ENCODE data around the gene RGMA. TPM values are rescaled to one million over a fixed set of nuclear protein-coding genes. Genes with fewer than 3 reads are reported as not detected.
"Not testable (repeated sequence)": the region's sequence is repeated elsewhere in the genome, so short reads cannot be mapped to it uniquely, and the experiment has no call there.

The RGMA gene
- total RNA-seq, 2 experiments from 2014 or later = 0.28 TPM; not detected in 1

DNA sequence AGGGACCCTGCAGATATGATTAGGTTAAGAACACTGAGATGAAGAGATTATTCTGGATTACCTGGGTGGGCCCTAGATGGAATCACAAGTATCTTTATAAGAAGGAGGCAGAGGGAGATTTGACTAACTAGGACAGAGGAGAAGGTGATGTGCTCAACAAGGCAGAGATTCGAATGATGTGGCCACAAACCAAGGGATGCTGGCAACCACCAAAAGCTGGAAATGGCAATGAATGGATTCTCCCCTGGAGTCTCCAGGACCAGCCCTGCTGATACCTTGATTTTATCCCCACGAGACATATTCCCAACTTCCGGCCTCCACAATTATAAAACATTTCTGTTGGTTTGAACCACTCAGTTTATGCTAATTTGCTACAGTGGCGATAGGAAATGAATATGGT is 42.9 kb downstream of the RGMA start:
- DNase-seq (no peak), ATAC-seq (no peak)
- Mint-ChIP-seq H3K4me3 (no peak overlapping the region), H3K27me3 (no peaks in the 10 kb centered on the region), H3K9me3 (ENCODE audit: low read depth) (no peaks in the 10 kb centered on the region), H3K4me1 (peaks cover 8% of the 10 kb centered on the region), H3K36me3 (no peaks in the 10 kb centered on the region), H3K27ac (no peak overlapping the region)
- CTCF ChIA-PET = interaction anchor here (3.0 kb wide), 1 partner anchor 10 kb away, joined by 10 read pairs; no protein-coding TSS in a partner anchor

- DNase-seq (no peak), ATAC-seq (no peak)
- no peak overlapping the region for H3K4me3 Mint-ChIP-seq
- CTCF ChIA-PET = interaction anchor here (3.0 kb wide), 1 partner anchor 9 kb away, joined by 10 read pairs; no protein-coding TSS in a partner anchor
- no peaks in the 10 kb centered on the region for H3K9me3 Mint-ChIP-seq (ENCODE audit: low read depth)
- H3K4me1 Mint-ChIP-seq = peaks cover 8% of the 10 kb centered on the region
- no peaks in the 10 kb centered on the region for H3K36me3 Mint-ChIP-seq
- H3K27me3 Mint-ChIP-seq = no peaks in the 10 kb centered on the region
- no peak overlapping the region for H3K27ac Mint-ChIP-seq
Measured at GRCh38 chr15:93045191-93045785, 43.7 kb downstream of the RGMA start.

DNA sequence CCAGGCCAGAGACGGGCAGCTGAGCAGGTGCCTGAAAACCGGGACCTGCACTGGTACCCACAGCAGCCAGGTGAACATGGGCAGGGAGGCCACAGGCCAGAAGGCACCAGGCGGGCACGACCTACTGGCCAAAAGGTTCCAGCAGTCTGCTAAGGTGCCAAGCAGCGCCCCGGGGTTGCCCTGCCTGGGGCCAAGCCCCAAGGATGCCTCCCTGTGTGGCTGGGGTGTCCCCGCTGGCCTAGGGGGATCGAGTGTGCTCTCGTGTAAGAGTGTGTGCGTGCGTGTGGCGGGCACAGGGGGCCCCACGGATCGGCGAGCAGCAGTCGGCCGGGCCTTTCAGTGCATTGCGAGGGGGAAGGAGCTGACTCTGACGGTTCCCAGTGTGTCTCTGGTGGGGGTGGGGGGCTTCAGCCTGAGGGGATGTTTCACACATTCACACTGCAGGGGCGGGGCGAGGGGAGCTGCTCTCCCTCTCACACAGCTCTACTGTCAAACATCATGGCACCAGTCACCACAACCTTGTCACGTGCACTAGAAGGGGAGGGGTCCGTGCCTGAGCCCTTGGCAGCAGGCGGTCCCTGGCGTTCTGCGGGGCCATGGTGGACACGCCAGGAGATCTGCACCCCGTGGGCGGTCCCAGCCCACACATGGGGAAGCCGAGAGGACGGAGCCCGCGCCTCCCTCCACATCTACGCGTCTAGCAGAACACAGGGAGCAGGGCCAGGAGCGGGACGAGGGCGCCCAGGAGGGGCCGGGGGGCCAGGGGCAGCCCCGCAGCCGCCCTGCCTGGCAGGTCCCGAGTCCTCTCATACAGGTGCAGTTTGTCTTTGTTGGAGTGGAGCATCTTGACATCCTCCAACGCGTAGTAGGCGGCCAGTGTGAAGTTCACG is 44.5 kb downstream of the RGMA start:
- Mint-ChIP-seq H3K4me3 (no peak overlapping the region), H3K9me3 (ENCODE audit: low read depth) (no peaks in the 10 kb centered on the region), H3K27ac (no peak overlapping the region), H3K27me3 (no peaks in the 10 kb centered on the region), H3K4me1 (peaks cover 8% of the 10 kb centered on the region), H3K36me3 (no peaks in the 10 kb centered on the region)
- CTCF ChIA-PET = interaction anchor here (3.0 kb wide), 1 partner anchor 8 kb away, joined by 10 read pairs; no protein-coding TSS in a partner anchor
- no peak for DNase-seq
- no peak for ATAC-seq

GRCh38 chr15:93043621-93044300 is 45.2 kb downstream of the RGMA start:
- Mint-ChIP-seq H3K36me3 (no peaks in the 10 kb centered on the region), H3K4me3 (no peak overlapping the region), H3K27ac (no peak overlapping the region), H3K9me3 (ENCODE audit: low read depth) (no peaks in the 10 kb centered on the region), H3K4me1 (peaks cover 8% of the 10 kb centered on the region), H3K27me3 (no peaks in the 10 kb centered on the region)
- CTCF ChIA-PET = no interaction called here
- ATAC-seq = no peak
- no peak for DNase-seq

- no peak for ATAC-seq
- no peak overlapping the region for H3K4me3 Mint-ChIP-seq
- H3K4me1 Mint-ChIP-seq = peaks cover 4% of the 10 kb centered on the region
- DNase-seq = no peak
- H3K9me3 Mint-ChIP-seq (ENCODE audit: low read depth) = no peaks in the 10 kb centered on the region
- CTCF ChIA-PET = no interaction called here
- H3K36me3 Mint-ChIP-seq = no peaks in the 10 kb centered on the region
- no peaks in the 10 kb centered on the region for H3K27me3 Mint-ChIP-seq
- H3K27ac Mint-ChIP-seq = no peak overlapping the region
Measured at GRCh38 chr15:93042691-93043378, 46.2 kb downstream of the RGMA start.

GRCh38 chr15:93042211-93042610 is 46.8 kb downstream of the RGMA start:
- no peak for ATAC-seq
- H3K27ac Mint-ChIP-seq = no peak overlapping the region

GRCh38 chr15:93041159-93041547 is 47.9 kb downstream of the RGMA start:
- Mint-ChIP-seq H3K4me3 (no peak overlapping the region), H3K27ac (no peak overlapping the region), H3K4me1 (no peaks in the 10 kb centered on the region), H3K9me3 (ENCODE audit: low read depth) (no peaks in the 10 kb centered on the region), H3K27me3 (no peaks in the 10 kb centered on the region), H3K36me3 (no peaks in the 10 kb centered on the region)
- DNase-seq (no peak), ATAC-seq (no peak)
- CTCF ChIA-PET = no interaction called here

More at GRCh38 chr15:93042211-93042610, 46.8 kb downstream of the RGMA start:
- no peak for DNase-seq
- H3K36me3 Mint-ChIP-seq = no peaks in the 10 kb centered on the region
- no peaks in the 10 kb centered on the region for H3K4me1 Mint-ChIP-seq
- no peak overlapping the region for H3K4me3 Mint-ChIP-seq
- no peaks in the 10 kb centered on the region for H3K27me3 Mint-ChIP-seq
- CTCF ChIA-PET = no interaction called here
- no peaks in the 10 kb centered on the region for H3K9me3 Mint-ChIP-seq (ENCODE audit: low read depth)

DNA sequence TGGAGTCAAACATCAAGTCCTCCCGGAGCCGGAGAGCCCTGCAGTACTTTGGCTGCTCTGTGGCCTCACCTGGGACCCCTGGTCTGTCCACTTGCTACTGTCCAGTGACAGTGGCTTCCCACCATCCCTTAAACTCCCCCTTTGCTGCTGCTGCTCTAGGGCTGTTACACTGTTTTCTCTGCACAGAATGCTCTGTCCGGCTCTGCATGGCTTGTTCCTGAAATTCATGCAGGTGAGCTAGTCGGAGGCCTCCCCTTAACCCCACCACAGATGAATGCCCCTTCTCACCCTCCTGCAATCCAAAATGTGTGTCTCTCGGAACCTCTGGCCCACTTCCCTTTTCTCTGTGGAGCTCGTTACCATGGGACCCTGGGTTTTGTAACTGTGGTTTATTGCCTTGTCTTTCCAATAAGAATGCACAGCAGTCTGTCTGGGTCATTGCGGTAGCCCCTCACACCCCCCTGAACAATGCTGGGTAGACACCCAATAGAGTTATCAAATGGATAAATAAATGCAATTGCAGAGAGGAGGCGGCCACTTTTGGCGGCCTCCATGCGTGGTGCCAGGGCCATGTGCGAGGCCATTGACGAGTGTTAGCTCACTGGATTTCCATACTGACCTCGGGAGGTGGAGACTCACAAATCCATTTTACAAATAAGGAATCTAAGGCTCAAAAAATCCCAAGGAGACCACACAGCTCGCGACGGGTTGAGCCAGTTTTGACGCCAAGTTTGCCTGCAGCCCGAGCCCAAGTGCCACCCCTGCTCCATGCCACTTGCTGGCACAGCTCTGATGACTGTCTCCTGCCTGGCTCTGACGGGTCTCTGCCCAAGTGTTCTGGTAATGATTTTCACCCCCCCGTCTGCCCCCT is 48.5 kb downstream of the RGMA start:
- ATAC-seq (no peak), DNase-seq (no peak)
- Mint-ChIP-seq H3K36me3 (no peaks in the 10 kb centered on the region), H3K27me3 (no peaks in the 10 kb centered on the region), H3K4me3 (no peak overlapping the region), H3K9me3 (ENCODE audit: low read depth) (no peaks in the 10 kb centered on the region), H3K27ac (no peak overlapping the region), H3K4me1 (peaks cover 5% of the 10 kb centered on the region)
- CTCF ChIA-PET = interaction anchor here (1.5 kb wide), 1 partner anchor 10 kb away, joined by 5 read pairs; no protein-coding TSS in a partner anchor

DNA sequence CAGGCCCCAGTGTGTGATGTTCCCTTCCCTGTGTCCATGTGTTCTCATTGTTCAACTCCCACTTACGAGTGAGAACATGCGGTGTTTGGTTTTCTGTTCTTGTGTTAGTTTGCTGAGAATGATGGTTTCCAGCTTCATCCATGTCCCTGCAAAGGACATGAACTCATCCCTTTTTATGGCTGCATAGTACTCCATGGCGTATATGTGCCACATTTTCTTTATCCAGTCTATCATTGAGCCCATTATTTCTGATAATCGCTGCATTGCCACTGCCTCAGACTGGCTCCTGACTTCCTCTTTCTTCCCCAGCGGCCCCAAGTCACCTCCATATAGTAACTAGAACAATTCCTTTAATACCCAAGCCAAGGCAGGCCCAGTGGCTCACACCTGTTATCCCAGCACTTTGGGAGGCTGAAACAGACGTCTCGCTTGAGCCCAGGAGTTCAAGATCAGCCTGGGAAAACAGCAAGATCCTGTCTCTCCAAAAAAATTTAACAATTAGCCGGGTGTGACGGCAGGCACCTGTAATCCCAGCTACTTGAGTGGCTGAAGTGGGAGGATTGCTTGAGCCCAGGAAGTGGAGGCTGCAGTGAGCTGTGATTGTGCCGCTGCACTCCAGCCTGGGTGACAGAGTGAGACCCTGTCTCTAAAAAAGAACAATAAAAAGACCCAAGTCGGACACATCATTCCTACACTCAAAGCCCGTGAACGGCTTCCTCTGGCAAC is 49.3 kb downstream of the RGMA start:
- H3K9me3 Mint-ChIP-seq (ENCODE audit: low read depth); H3K4me3 Mint-ChIP-seq; H3K27me3 Mint-ChIP-seq; ATAC-seq; H3K4me1 Mint-ChIP-seq; H3K27ac Mint-ChIP-seq; H3K36me3 Mint-ChIP-seq; DNase-seq: not testable (repeated sequence)
- CTCF ChIA-PET = interaction anchor here (0.7 to 1.5 kb wide), 3 partner anchors 9 to 1868 kb away, joined by 3 to 5 read pairs (median 3); no protein-coding TSS in a partner anchor

GRCh38 chr15:93037820-93038705 is 50.9 kb downstream of the RGMA start:
- Mint-ChIP-seq H3K27me3 (no peaks in the 10 kb centered on the region), H3K4me1 (peaks cover 5% of the 10 kb centered on the region), H3K36me3 (no peaks in the 10 kb centered on the region), H3K27ac (no peak overlapping the region), H3K9me3 (ENCODE audit: low read depth) (no peaks in the 10 kb centered on the region), H3K4me3 (no peak overlapping the region)
- no peak for DNase-seq
- ATAC-seq = no peak
- CTCF ChIA-PET = interaction anchor here (0.6 to 3.6 kb wide), 4 partner anchors 8 to 1082 kb away, joined by 3 to 20 read pairs (median 7); no protein-coding TSS in a partner anchor
